Stimulated activated CD8-positive, alpha-beta memory T cell treated with anti-CD3 and anti-CD28 coated beads, Interleukin-7, amount 100 ng/mL, for 4 hours (primary cell): Measurements from ENCODE around the gene FAM180B.
"Not testable (repeated sequence)": the region's sequence is repeated elsewhere in the genome, so short reads cannot be mapped to it uniquely, and the experiment has no call there.

ENCODE experiments used
- DNase-seq, 2 donors: peaks; one replicate each; pipeline ENCODE4 v3.0.0-alpha.2; 2020; ENCODE audit warnings: low read depth in 2 of 2

FAM180B gene

GRCh38 chr11:47595029-47595428 lies 8.6 kb downstream of the FAM180B start:
- no peak for DNase-seq

GRCh38 chr11:47595967-47596366 lies 9.5 kb downstream of the FAM180B start:
- no peak for DNase-seq

- DNase-seq: no peak
These were observed 13.4 kb downstream of the FAM180B start for GRCh38 chr11:47599902-47600301.

GRCh38 chr11:47603295-47603694 lies 16.8 kb downstream of the FAM180B start:
- DNase-seq: no peak

GRCh38 chr11:47605921-47606320 lies 19.4 kb downstream of the FAM180B start:
- no peak for DNase-seq

GRCh38 chr11:47606731-47607130 lies 20.3 kb downstream of the FAM180B start:
- no peak for DNase-seq

- no peak for DNase-seq
These were observed 20.9 kb downstream of the FAM180B start for GRCh38 chr11:47607380-47607779.

- no peak for DNase-seq
These were observed 23.2 kb downstream of the FAM180B start for GRCh38 chr11:47609675-47610074.

- no peak for DNase-seq
These were observed 24.9 kb downstream of the FAM180B start for GRCh38 chr11:47611348-47611794.

- DNase-seq: no peak
These were observed 28.8 kb downstream of the FAM180B start for GRCh38 chr11:47615249-47615648.

GRCh38 chr11:47616726-47617416 lies 30.4 kb downstream of the FAM180B start:
- DNase-seq: no peak

GRCh38 chr11:47617417-47617809 lies 30.9 kb downstream of the FAM180B start:
- DNase-seq: no peak

GRCh38 chr11:47620836-47621378 lies 34.4 kb downstream of the FAM180B start:
- no peak for DNase-seq

- no peak for DNase-seq
These were observed 39.8 kb downstream of the FAM180B start for GRCh38 chr11:47626234-47626633.

- DNase-seq: no peak
These were observed 41.5 kb downstream of the FAM180B start for GRCh38 chr11:47628026-47628425.

- DNase-seq: no peak
These were observed 45.0 kb downstream of the FAM180B start for GRCh38 chr11:47631473-47631872.

GRCh38 chr11:47636331-47636730 lies 49.9 kb downstream of the FAM180B start:
- not testable (repeated sequence) for DNase-seq
